Common myeloid progenitor, CD34-positive (primary cell): ENCODE data around the gene PTPRD.

Source experiments
- CTCF ChIA-PET: fragments of 350-600 bp; sonication (Branson Sonifier 250); formaldehyde crosslinking; loops from one replicate; lab custom pipeline; 2021; ENCODE audit warnings: antibody characterized with exemption; lab: Charles Lee
- POLR2A ChIA-PET: fragments of 350-600 bp; sonication (Branson Sonifier 250); formaldehyde crosslinking; loops from one replicate; lab custom pipeline; 2021; ENCODE audit warnings: antibody characterized with exemption; lab: Charles Lee
- DNase-seq, 3 donors: peaks; one replicate each; pipeline versions ENCODE4 v3.0.0 to v3.0.0-alpha.2; 2013
- H3K27ac ChIP-seq, 2 experiments: 1 replicate in 1 of 2; 2 replicates in 1 of 2; pipeline ENCODE4 v1.7.0; 2013; ENCODE audit warnings: inconsistent platforms in 2 of 2, low read length in 2 of 2, mild to moderate bottlenecking in 2 of 2, low read depth in 1 of 2, moderate library complexity in 1 of 2; ENCODE audit not compliant: severe bottlenecking in 2 of 2, insufficient read depth in 1 of 2, poor library complexity in 1 of 2
- H3K27me3 ChIP-seq, 5 experiments: replicated peaks in 2 of 5; 1 replicate in 3 of 5; 2 replicates in 2 of 5; pipeline versions ENCODE4 v1.6.1 to v1.7.0; 2013; ENCODE audit warnings: low read length in 4 of 5, mild to moderate bottlenecking in 2 of 5, moderate library complexity in 2 of 5, inconsistent platforms in 1 of 5; ENCODE audit not compliant: insufficient read depth in 5 of 5, control insufficient read depth in 4 of 5
- H3K36me3 ChIP-seq, 4 experiments: 1 replicate in 2 of 4; 2 replicates in 2 of 4; pipeline versions ENCODE4 v1.6.1 to v1.7.0; 2013; ENCODE audit warnings: low read length in 3 of 4, control low read depth in 1 of 4, mild to moderate bottlenecking in 1 of 4; ENCODE audit not compliant: control insufficient read depth in 4 of 4, insufficient read depth in 4 of 4
- H3K4me1 ChIP-seq, 4 experiments: 1 replicate in 3 of 4; 2 replicates in 1 of 4; pipeline versions ENCODE4 v1.6.1 to v1.7.1; 2013; ENCODE audit warnings: low read length in 3 of 4, mild to moderate bottlenecking in 3 of 4, control low read depth in 1 of 4, inconsistent platforms in 1 of 4, moderate library complexity in 1 of 4; ENCODE audit not compliant: control insufficient read depth in 4 of 4, insufficient read depth in 4 of 4; ENCODE audit errors: control extremely low read depth in 1 of 4
- H3K4me3 ChIP-seq, 7 experiments: 1 replicate in 4 of 7; 2 replicates in 3 of 7; pipeline versions ENCODE4 v1.5.1 to v1.7.0; 2013; ENCODE audit warnings: mild to moderate bottlenecking in 7 of 7, low read length in 6 of 7, moderate library complexity in 6 of 7, inconsistent platforms in 2 of 7, low read depth in 2 of 7, control low read depth in 1 of 7; ENCODE audit not compliant: insufficient read depth in 4 of 7, control insufficient read depth in 1 of 7; ENCODE audit errors: extremely low read depth in 1 of 7
- H3K9me3 ChIP-seq, 5 experiments: 1 replicate in 4 of 5; 2 replicates in 1 of 5; pipeline versions ENCODE4 v1.6.1 to v1.7.1; 2013; ENCODE audit warnings: low read length in 4 of 5, mild to moderate bottlenecking in 2 of 5, inconsistent platforms in 1 of 5, low read depth in 1 of 5, moderate library complexity in 1 of 5; ENCODE audit not compliant: control insufficient read depth in 4 of 5, insufficient read depth in 2 of 5; ENCODE audit errors: control extremely low read depth in 1 of 5
- WGBS: methylation state at CpG from one replicate; pipeline ENCODE4 v1.1.5; 2013; ENCODE audit not compliant: insufficient coverage; 5-methylcytosine and 5-hydroxymethylcytosine counted together

Gene PTPRD

GRCh38 chr9:8508671-8509290 lies 2104.0 kb downstream of the PTPRD start:
- Histone ChIP-seq H3K4me3 (no peak overlapping the region), H3K27ac (no peak overlapping the region), H3K9me3 (no peaks in the 10 kb centered on the region), H3K27me3 (no peaks in the 10 kb centered on the region), H3K4me1 (no peaks in the 10 kb centered on the region), H3K36me3 (no peaks in the 10 kb centered on the region)
- 100% methylated on average over 1 of the region's 1 CpG for WGBS
- DNase-seq = no peak
- POLR2A ChIA-PET = interaction anchor here (0.8 kb wide), 1 partner anchor 25 kb away, joined by 3 read pairs; no protein-coding TSS in a partner anchor
- CTCF ChIA-PET = no interaction called here

- ChIA-PET CTCF (no interaction called here), POLR2A (no interaction called here)
- no peaks in the 10 kb centered on the region for H3K9me3 ChIP-seq
- no peaks in the 10 kb centered on the region for H3K27me3 ChIP-seq
- DNase-seq = peak; percentile 70 to 90 (median 80)
- H3K4me3 ChIP-seq = peak overlapping the region in 2 of 7 experiments; percentile 11 to 30
- H3K4me1 ChIP-seq = peaks cover 2 to 11% (median 6%) of the 10 kb centered on the region in 4 experiments
- H3K36me3 ChIP-seq = peaks cover 0 to 2% (median 0%) of the 10 kb centered on the region in 4 experiments
- H3K27ac ChIP-seq = no peak overlapping the region
- WGBS = 0% methylated on average over 1 of the region's 4 CpGs
These were observed 2118.2 kb downstream of the PTPRD start for GRCh38 chr9:8494571-8494970.

- Histone ChIP-seq H3K9me3 (no peaks in the 10 kb centered on the region), H3K27me3 (no peaks in the 10 kb centered on the region), H3K4me3 (no peak overlapping the region), H3K4me1 (peaks cover 2 to 11% (median 6%) of the 10 kb centered on the region in 4 experiments), H3K27ac (no peak overlapping the region), H3K36me3 (peaks cover 0 to 2% (median 0%) of the 10 kb centered on the region in 4 experiments)
- CTCF ChIA-PET = interaction anchor here (1.9 kb wide), 1 partner anchor 403 kb away, joined by 6 read pairs; no protein-coding TSS in a partner anchor
- DNase-seq = no peak
- POLR2A ChIA-PET = no interaction called here
- WGBS = 97% methylated on average over 4 of the region's 4 CpGs
These were observed 2120.1 kb downstream of the PTPRD start for GRCh38 chr9:8492679-8493078.

GRCh38 chr9:8492024-8492423 lies 2120.8 kb downstream of the PTPRD start:
- no peak for DNase-seq
- ChIA-PET CTCF (interaction anchor here (1.9 kb wide), 1 partner anchor 404 kb away, joined by 6 read pairs; no protein-coding TSS in a partner anchor), POLR2A (no interaction called here)
- H3K4me3 ChIP-seq = no peak overlapping the region
- no peak overlapping the region for H3K27ac ChIP-seq
- H3K9me3 ChIP-seq = no peaks in the 10 kb centered on the region
- H3K4me1 ChIP-seq = peaks cover 2 to 11% (median 6%) of the 10 kb centered on the region in 4 experiments
- H3K27me3 ChIP-seq = no peaks in the 10 kb centered on the region
- 100% methylated on average over 2 of the region's 2 CpGs for WGBS
- peaks cover 0 to 2% (median 0%) of the 10 kb centered on the region in 4 experiments for H3K36me3 ChIP-seq

- H3K4me3 ChIP-seq = no peak overlapping the region
- whole genome bisulfite sequencing = 100% methylated on average over 3 of the region's 5 CpGs
- CTCF ChIA-PET = no interaction called here
- peaks cover 2 to 11% (median 6%) of the 10 kb centered on the region in 4 experiments for H3K4me1 ChIP-seq
- no peak overlapping the region for H3K27ac ChIP-seq
- peaks cover 0 to 2% (median 0%) of the 10 kb centered on the region in 4 experiments for H3K36me3 ChIP-seq
- no peaks in the 10 kb centered on the region for H3K27me3 ChIP-seq
- POLR2A ChIA-PET = no interaction called here
- H3K9me3 ChIP-seq = no peaks in the 10 kb centered on the region
- DNase-seq = no peak
These were observed 2121.2 kb downstream of the PTPRD start for GRCh38 chr9:8491563-8491962.

- H3K27ac ChIP-seq = no peak overlapping the region
- peaks cover 0 to 8% (median 4%) of the 10 kb centered on the region in 4 experiments for H3K4me1 ChIP-seq
- no peak for DNase-seq
- no peaks in the 10 kb centered on the region for H3K9me3 ChIP-seq
- H3K4me3 ChIP-seq = no peak overlapping the region
- WGBS = 100% methylated on average over 1 of the region's 1 CpG
- H3K27me3 ChIP-seq = no peaks in the 10 kb centered on the region
- peaks cover 0 to 2% (median 0%) of the 10 kb centered on the region in 4 experiments for H3K36me3 ChIP-seq
- ChIA-PET POLR2A (no interaction called here), CTCF (interaction anchor here (6.2 kb wide), 1 partner anchor 370 kb away, joined by 30 read pairs; no protein-coding TSS in a partner anchor)
These were observed 2123.0 kb downstream of the PTPRD start for GRCh38 chr9:8489835-8490234.

- CTCF ChIA-PET = interaction anchor here (0.8 to 6.2 kb wide), 10 partner anchors 11 to 411 kb away, joined by 3 to 30 read pairs (median 4); no protein-coding TSS in a partner anchor
- WGBS = 63% methylated on average over 3 of the region's 6 CpGs
- peak; percentile 73 to 75 (median 74) for DNase-seq
- Histone ChIP-seq H3K27me3 (no peaks in the 10 kb centered on the region), H3K4me3 (no peak overlapping the region), H3K4me1 (no peaks in the 10 kb centered on the region), H3K36me3 (no peaks in the 10 kb centered on the region), H3K9me3 (no peaks in the 10 kb centered on the region), H3K27ac (no peak overlapping the region)
- POLR2A ChIA-PET = no interaction called here
These were observed 2126.7 kb downstream of the PTPRD start for GRCh38 chr9:8486095-8486494.
